Glutamatergic neuron (in vitro differentiated cells): ENCODE results near the gene FGA. TPM values are rescaled to one million over a fixed set of nuclear protein-coding genes. Genes with fewer than 3 reads are reported as not detected.

Source experiments
- DNase-seq: peaks from one replicate; pipeline ENCODE4 v3.0.0; 2022
- H3K27ac Mint-ChIP-seq: one replicate; pipeline ENCODE4 v1.8.0; 2020; ENCODE audit warnings: mild to moderate bottlenecking, mixed read lengths, inconsistent platforms; ENCODE audit not compliant: unreplicated experiment
- H3K27me3 Mint-ChIP-seq: one replicate; pipeline ENCODE4 v1.8.0; 2020; ENCODE audit warnings: mild to moderate bottlenecking, moderate library complexity, mixed read lengths, inconsistent platforms; ENCODE audit not compliant: unreplicated experiment
- H3K36me3 Mint-ChIP-seq: one replicate; pipeline ENCODE4 v1.8.0; 2020; ENCODE audit warnings: mild to moderate bottlenecking, mixed read lengths, inconsistent platforms; ENCODE audit not compliant: unreplicated experiment
- H3K4me1 Mint-ChIP-seq: one replicate; pipeline ENCODE4 v1.8.0; 2020; ENCODE audit warnings: mild to moderate bottlenecking, low read depth, mixed read lengths, inconsistent platforms; ENCODE audit not compliant: unreplicated experiment
- H3K4me3 Mint-ChIP-seq: one replicate; pipeline ENCODE4 v1.8.0; 2020; ENCODE audit warnings: mild to moderate bottlenecking, mixed read lengths, inconsistent platforms; ENCODE audit not compliant: unreplicated experiment
- H3K9me3 Mint-ChIP-seq: one replicate; pipeline ENCODE4 v1.8.0; 2020; ENCODE audit warnings: mild to moderate bottlenecking, moderate library complexity, mixed read lengths, inconsistent platforms; ENCODE audit not compliant: unreplicated experiment
- CTCF ChIP-seq: fragments of 200-600 bp; sonication (generic); IDR thresholded peaks from one replicate; pipeline ENCODE4 v1.5.0; 2021; ENCODE audit not compliant: partially characterized antibody, unreplicated experiment
- total RNA-seq: library from RNA; stranded (reverse); fragmentation: NEBNext Ultra II Directional; extraction: Animal tissue kit (Norgen Biotek cat#: 25700); gene quantifications from one replicate; pipeline ENCODE4 v1.2.1, GENCODE V29; 2021; ENCODE audit not compliant: unreplicated experiment

Gene FGA
- total RNA-seq, 1 donor from 2014 or later, result not detected

- DNase-seq, result no peak
- TF ChIP-seq CTCF, result no peak
- no peak overlapping the region for H3K27ac Mint-ChIP-seq
- H3K27me3 Mint-ChIP-seq, result no peaks in the 10 kb centered on the region
- no peaks in the 10 kb centered on the region for H3K36me3 Mint-ChIP-seq
- H3K4me3 Mint-ChIP-seq, result no peak overlapping the region
- no peaks in the 10 kb centered on the region for H3K4me1 Mint-ChIP-seq
- H3K9me3 Mint-ChIP-seq, result no peaks in the 10 kb centered on the region
Measured at GRCh38 chr4:154593868-154594267, 3.3 kb upstream of the FGA start.

GRCh38 chr4:154591890-154592289 lies 1.3 kb upstream of the FGA start:
- H3K9me3 Mint-ChIP-seq, result no peaks in the 10 kb centered on the region
- DNase-seq, result no peak
- TF ChIP-seq CTCF, result no peak
- no peak overlapping the region for H3K27ac Mint-ChIP-seq
- H3K27me3 Mint-ChIP-seq, result no peaks in the 10 kb centered on the region
- H3K36me3 Mint-ChIP-seq, result no peaks in the 10 kb centered on the region
- no peak overlapping the region for H3K4me3 Mint-ChIP-seq
- no peaks in the 10 kb centered on the region for H3K4me1 Mint-ChIP-seq

GRCh38 chr4:154589296-154590197 lies 995 bp downstream of the FGA start:
- Mint-ChIP-seq H3K4me3 (no peak overlapping the region), H3K27me3 (no peaks in the 10 kb centered on the region), H3K9me3 (no peaks in the 10 kb centered on the region), H3K36me3 (no peaks in the 10 kb centered on the region), H3K27ac (no peak overlapping the region), H3K4me1 (no peaks in the 10 kb centered on the region)
- no peak for DNase-seq
- no peak for TF ChIP-seq CTCF

- no peak overlapping the region for H3K27ac Mint-ChIP-seq
- H3K36me3 Mint-ChIP-seq, result no peaks in the 10 kb centered on the region
- no peaks in the 10 kb centered on the region for H3K4me1 Mint-ChIP-seq
- no peak for DNase-seq
- no peaks in the 10 kb centered on the region for H3K9me3 Mint-ChIP-seq
- no peak for TF ChIP-seq CTCF
- H3K27me3 Mint-ChIP-seq, result no peaks in the 10 kb centered on the region
- no peak overlapping the region for H3K4me3 Mint-ChIP-seq
Measured at GRCh38 chr4:154588198-154588597, 2.3 kb downstream of the FGA start.

GRCh38 chr4:154586296-154587033 lies 4.1 kb downstream of the FGA start:
- Mint-ChIP-seq H3K36me3 (no peaks in the 10 kb centered on the region), H3K27ac (no peak overlapping the region), H3K27me3 (no peaks in the 10 kb centered on the region), H3K9me3 (no peaks in the 10 kb centered on the region), H3K4me1 (no peaks in the 10 kb centered on the region), H3K4me3 (no peak overlapping the region)
- no peak for TF ChIP-seq CTCF
- DNase-seq, result no peak
